Gastroesophageal sphincter (tissue), 3 donors: ENCODE data around the gene PIGU.

Experiments
- POLR2AphosphoS5 ChIP-seq: sonication (generic); formaldehyde crosslinking; IDR thresholded peaks from one replicate; pipeline ENCODE4 v1.6.1; 2017; ENCODE audit warnings: antibody characterized with exemption
- TF ChIP-seq, protein P1 (sequence below), 4 experiments: fragments of 200-600 bp in 2 of 4; fragments of 450-650 bp in 2 of 4; sonication (generic) in 1 of 4; IDR thresholded peaks; one replicate each; pipeline ENCODE4 v1.5.1; 2017 to 2019; ENCODE audit warnings: antibody characterized with exemption in 4 of 4, mild to moderate bottlenecking in 2 of 4, moderate library complexity in 2 of 4

- TF ChIP-seq, protein P1, sequence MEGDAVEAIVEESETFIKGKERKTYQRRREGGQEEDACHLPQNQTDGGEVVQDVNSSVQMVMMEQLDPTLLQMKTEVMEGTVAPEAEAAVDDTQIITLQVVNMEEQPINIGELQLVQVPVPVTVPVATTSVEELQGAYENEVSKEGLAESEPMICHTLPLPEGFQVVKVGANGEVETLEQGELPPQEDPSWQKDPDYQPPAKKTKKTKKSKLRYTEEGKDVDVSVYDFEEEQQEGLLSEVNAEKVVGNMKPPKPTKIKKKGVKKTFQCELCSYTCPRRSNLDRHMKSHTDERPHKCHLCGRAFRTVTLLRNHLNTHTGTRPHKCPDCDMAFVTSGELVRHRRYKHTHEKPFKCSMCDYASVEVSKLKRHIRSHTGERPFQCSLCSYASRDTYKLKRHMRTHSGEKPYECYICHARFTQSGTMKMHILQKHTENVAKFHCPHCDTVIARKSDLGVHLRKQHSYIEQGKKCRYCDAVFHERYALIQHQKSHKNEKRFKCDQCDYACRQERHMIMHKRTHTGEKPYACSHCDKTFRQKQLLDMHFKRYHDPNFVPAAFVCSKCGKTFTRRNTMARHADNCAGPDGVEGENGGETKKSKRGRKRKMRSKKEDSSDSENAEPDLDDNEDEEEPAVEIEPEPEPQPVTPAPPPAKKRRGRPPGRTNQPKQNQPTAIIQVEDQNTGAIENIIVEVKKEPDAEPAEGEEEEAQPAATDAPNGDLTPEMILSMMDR (IDR thresholded peaks at IDR 0.05), result no peak
- TF ChIP-seq POLR2AphosphoS5, result no peak
These were observed 115.2 kb downstream of the PIGU start for GRCh38 chr20:34561661-34562060.
